Femur (tissue), 1 donor: ENCODE measurements around the gene RELL2.
"Not testable (repeated sequence)": the region's sequence is repeated elsewhere in the genome, so short reads cannot be mapped to it uniquely, and the experiment has no call there.

Experiments
- DNase-seq: peaks from one replicate; pipeline ENCODE4 v3.0.0-alpha.2; 2017

RELL2 gene

GRCh38 chr5:141636413-141637122 lies at the start of gene RELL2, which contains the start of gene HDAC3:
RELL2 (plus strand) TSS chr5:141636997; CDS start chr5:141638226, 1,229 bp downstream.
HDAC3 (minus strand) TSS chr5:141636849; CDS start chr5:141636790, 59 bp downstream.
- peak; percentile 95 for DNase-seq

GRCh38 chr5:141590127-141590526 lies 46.7 kb upstream of the RELL2 start:
- DNase-seq = no peak

GRCh38 chr5:141596867-141597266 lies 39.9 kb upstream of the RELL2 start:
- no peak for DNase-seq

- DNase-seq = no peak
Measured at GRCh38 chr5:141597394-141597793, 39.4 kb upstream of the RELL2 start.

GRCh38 chr5:141597814-141598213 lies 39.0 kb upstream of the RELL2 start:
- no peak for DNase-seq

- DNase-seq = no peak
Measured at GRCh38 chr5:141598391-141599345, 38.1 kb upstream of the RELL2 start.

- no peak for DNase-seq
Measured at GRCh38 chr5:141602606-141603005, 34.2 kb upstream of the RELL2 start.

- DNase-seq = peak; percentile 72
Measured at GRCh38 chr5:141603923-141604717, 32.7 kb upstream of the RELL2 start.

GRCh38 chr5:141605523-141606277 lies 31.1 kb upstream of the RELL2 start:
- DNase-seq = peak; percentile 67

- no peak for DNase-seq
Measured at GRCh38 chr5:141608046-141608445, 28.8 kb upstream of the RELL2 start.

GRCh38 chr5:141608557-141608956 lies 28.2 kb upstream of the RELL2 start:
- DNase-seq = no peak

GRCh38 chr5:141609044-141609443 lies 27.8 kb upstream of the RELL2 start:
- no peak for DNase-seq

- not testable (repeated sequence) for DNase-seq
Measured at GRCh38 chr5:141609921-141610320, 26.9 kb upstream of the RELL2 start.

- no peak for DNase-seq
Measured at GRCh38 chr5:141611289-141611688, 25.5 kb upstream of the RELL2 start.

GRCh38 chr5:141613344-141613743 lies 23.5 kb upstream of the RELL2 start:
- no peak for DNase-seq

- DNase-seq = no peak
Measured at GRCh38 chr5:141615991-141616720, 20.6 kb upstream of the RELL2 start.

GRCh38 chr5:141617128-141617527 lies 19.7 kb upstream of the RELL2 start:
- DNase-seq = no peak

GRCh38 chr5:141617682-141618029 lies 19.1 kb upstream of the RELL2 start:
- DNase-seq = no peak

- no peak for DNase-seq
Measured at GRCh38 chr5:141618030-141618803, 18.6 kb upstream of the RELL2 start.

GRCh38 chr5:141618804-141619554 lies 17.8 kb upstream of the RELL2 start, which contains the start of gene DIAPH1:
DIAPH1 (minus strand) TSS chr5:141619000; CDS start chr5:141618914, 86 bp downstream.
- peak; percentile 98 for DNase-seq
